GM12872 (cell line): ENCODE results near the gene HBD.

Experiments used
- CTCF ChIP-seq: IDR thresholded peaks from 3 replicates; pipeline ENCODE4 v1.5.1; 2011; ENCODE audit warnings: low read depth, mild to moderate bottlenecking, low read length, moderate library complexity; ENCODE audit not compliant: insufficient read depth

The HBD gene

GRCh38 chr11:5242933-5243815 lies 8.9 kb upstream of the HBD start:
- TF ChIP-seq CTCF, result no peak

- TF ChIP-seq CTCF, result no peak
Measured at GRCh38 chr11:5242208-5242607, 7.9 kb upstream of the HBD start.

GRCh38 chr11:5241458-5241857 lies 7.2 kb upstream of the HBD start:
- no peak for TF ChIP-seq CTCF

GRCh38 chr11:5240458-5240857 lies 6.2 kb upstream of the HBD start:
- no peak for TF ChIP-seq CTCF

GRCh38 chr11:5240056-5240455 lies 5.8 kb upstream of the HBD start:
- no peak for TF ChIP-seq CTCF

- TF ChIP-seq CTCF, result no peak
Measured at GRCh38 chr11:5239046-5239445, 4.8 kb upstream of the HBD start.

- no peak for TF ChIP-seq CTCF
Measured at GRCh38 chr11:5238486-5238885, 4.2 kb upstream of the HBD start.
